ENCODE results near the gene SUN1.
"Not testable (repeated sequence)": the region's sequence is repeated elsewhere in the genome, so short reads cannot be mapped to it uniquely, and the experiment has no call there.

Gene SUN1

GRCh38 chr7:923108-924041 is 91.1 kb downstream of the SUN1 start (continued):
- no peak for TF ChIP-seq ZNF621 (tag by site-specific recombination; IDR thresholded peaks at IDR 0.05)

- H3K36me3 ChIP-seq (ENCODE audit: control insufficient read depth in 2 of 2, insufficient read depth in 1 of 2, low read length in 2 of 2); POLR2A ChIA-PET; H3K4me1 ChIP-seq (ENCODE audit: control insufficient read depth, insufficient read depth, low read length); H3K4me3 ChIP-seq (ENCODE audit: low read depth, low read length); CTCF ChIA-PET; H3K27ac ChIP-seq (ENCODE audit: extremely low read depth, low read depth, low read length); H3K9me3 ChIP-seq (ENCODE audit: control insufficient read depth, insufficient read depth, low read depth, low read length): not testable (repeated sequence)
Observed at GRCh38 chr7:924042-924441, 91.8 kb downstream of the SUN1 start.

All from HEK293 (cell line).